ENCODE results near the gene SEC14L1.

GRCh38 chr17:77191244-77191643 is 50.5 kb downstream of the SEC14L1 start:
- TF ChIP-seq POLR2A (IDR thresholded peaks at IDR 0.05; ENCODE audit: control extremely low read depth in 1 of 2, low read depth in 2 of 2, low read length in 2 of 2), result no peak
- TF ChIP-seq POLR2AphosphoS5 (IDR thresholded peaks at IDR 0.05; ENCODE audit: low read depth, low read length), result no peak
- no peak for TF ChIP-seq JUN (IDR thresholded peaks at IDR 0.05; ENCODE audit: low read depth, low read length)
- no peak for TF ChIP-seq ATF3 (IDR thresholded peaks at IDR 0.05; ENCODE audit: insufficient read depth, low read depth, low read length)
- no peak for TF ChIP-seq RAD21 (IDR thresholded peaks at IDR 0.05 in 1 of 2, conservative IDR thresholded peaks at IDR 0.05 in 1 of 2; ENCODE audit: low read depth in 2 of 2, low read length in 2 of 2)
